Neural cell (in vitro differentiated cells): ENCODE results near the gene FHL1.

Experiments
- EP300 ChIP-seq: fragments of 450-650 bp; conservative IDR thresholded peaks from 2 replicates; pipeline ENCODE4 v1.6.1; 2014; ENCODE audit warnings: antibody characterized with exemption, mild to moderate bottlenecking, moderate library complexity; ENCODE audit not compliant: poor library complexity, severe bottlenecking
- EZH2 ChIP-seq: fragments of 200-600, 300-800 bp; shearing (Covaris generic), sonication (generic); IDR thresholded peaks from 2 replicates; pipeline ENCODE4 v1.6.1; 2014; ENCODE audit warnings: antibody characterized with exemption, low read length, borderline replicate concordance, mild to moderate bottlenecking; ENCODE audit not compliant: insufficient read depth, poor library complexity, severe bottlenecking
- MXI1 ChIP-seq: fragments of 450-650 bp; conservative IDR thresholded peaks from 2 replicates; pipeline ENCODE4 v1.6.1; 2014; ENCODE audit warnings: antibody characterized with exemption, mild to moderate bottlenecking; ENCODE audit not compliant: poor library complexity, severe bottlenecking
- TAF1 ChIP-seq: IDR thresholded peaks from 2 replicates; pipeline ENCODE4 v1.6.1; 2012; ENCODE audit warnings: low read depth
- TF ChIP-seq, protein P1 (sequence below): IDR thresholded peaks from 2 replicates; pipeline ENCODE4 v1.6.1; 2012; ENCODE audit warnings: borderline replicate concordance
- TF ChIP-seq, protein P2 (sequence below): fragments of 450-650 bp; IDR thresholded peaks from 2 replicates; pipeline ENCODE4 v1.5.1; 2014; ENCODE audit warnings: antibody characterized with exemption, mild to moderate bottlenecking, moderate library complexity; ENCODE audit not compliant: poor library complexity, severe bottlenecking

DNA sequence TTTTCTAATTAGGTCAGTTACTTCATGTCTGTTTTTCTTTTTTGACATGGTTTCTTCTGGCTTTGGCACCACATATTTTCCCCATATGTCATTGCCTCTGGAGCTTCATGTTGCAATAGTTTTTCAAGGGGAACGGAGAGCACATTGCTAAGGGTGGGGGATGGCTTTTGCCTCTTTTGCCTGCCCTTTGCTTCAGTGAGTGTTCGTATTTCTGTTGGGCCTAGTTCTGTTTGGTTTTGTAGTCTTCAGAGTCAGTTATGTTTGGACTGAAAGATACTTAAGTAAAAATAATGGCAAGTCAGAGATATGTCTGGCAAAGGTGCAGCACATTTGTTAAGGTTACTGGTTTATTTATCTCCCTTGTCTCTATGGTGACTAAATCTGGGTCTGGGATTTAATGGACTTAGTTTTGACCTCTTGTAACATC, 29.1 kb downstream of the FHL1 start:
- TF ChIP-seq EZH2, result no peak
- TF ChIP-seq EP300, result no peak
- TF ChIP-seq, protein P1, sequence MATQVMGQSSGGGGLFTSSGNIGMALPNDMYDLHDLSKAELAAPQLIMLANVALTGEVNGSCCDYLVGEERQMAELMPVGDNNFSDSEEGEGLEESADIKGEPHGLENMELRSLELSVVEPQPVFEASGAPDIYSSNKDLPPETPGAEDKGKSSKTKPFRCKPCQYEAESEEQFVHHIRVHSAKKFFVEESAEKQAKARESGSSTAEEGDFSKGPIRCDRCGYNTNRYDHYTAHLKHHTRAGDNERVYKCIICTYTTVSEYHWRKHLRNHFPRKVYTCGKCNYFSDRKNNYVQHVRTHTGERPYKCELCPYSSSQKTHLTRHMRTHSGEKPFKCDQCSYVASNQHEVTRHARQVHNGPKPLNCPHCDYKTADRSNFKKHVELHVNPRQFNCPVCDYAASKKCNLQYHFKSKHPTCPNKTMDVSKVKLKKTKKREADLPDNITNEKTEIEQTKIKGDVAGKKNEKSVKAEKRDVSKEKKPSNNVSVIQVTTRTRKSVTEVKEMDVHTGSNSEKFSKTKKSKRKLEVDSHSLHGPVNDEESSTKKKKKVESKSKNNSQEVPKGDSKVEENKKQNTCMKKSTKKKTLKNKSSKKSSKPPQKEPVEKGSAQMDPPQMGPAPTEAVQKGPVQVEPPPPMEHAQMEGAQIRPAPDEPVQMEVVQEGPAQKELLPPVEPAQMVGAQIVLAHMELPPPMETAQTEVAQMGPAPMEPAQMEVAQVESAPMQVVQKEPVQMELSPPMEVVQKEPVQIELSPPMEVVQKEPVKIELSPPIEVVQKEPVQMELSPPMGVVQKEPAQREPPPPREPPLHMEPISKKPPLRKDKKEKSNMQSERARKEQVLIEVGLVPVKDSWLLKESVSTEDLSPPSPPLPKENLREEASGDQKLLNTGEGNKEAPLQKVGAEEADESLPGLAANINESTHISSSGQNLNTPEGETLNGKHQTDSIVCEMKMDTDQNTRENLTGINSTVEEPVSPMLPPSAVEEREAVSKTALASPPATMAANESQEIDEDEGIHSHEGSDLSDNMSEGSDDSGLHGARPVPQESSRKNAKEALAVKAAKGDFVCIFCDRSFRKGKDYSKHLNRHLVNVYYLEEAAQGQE, result no peak
- TF ChIP-seq, protein P2, sequence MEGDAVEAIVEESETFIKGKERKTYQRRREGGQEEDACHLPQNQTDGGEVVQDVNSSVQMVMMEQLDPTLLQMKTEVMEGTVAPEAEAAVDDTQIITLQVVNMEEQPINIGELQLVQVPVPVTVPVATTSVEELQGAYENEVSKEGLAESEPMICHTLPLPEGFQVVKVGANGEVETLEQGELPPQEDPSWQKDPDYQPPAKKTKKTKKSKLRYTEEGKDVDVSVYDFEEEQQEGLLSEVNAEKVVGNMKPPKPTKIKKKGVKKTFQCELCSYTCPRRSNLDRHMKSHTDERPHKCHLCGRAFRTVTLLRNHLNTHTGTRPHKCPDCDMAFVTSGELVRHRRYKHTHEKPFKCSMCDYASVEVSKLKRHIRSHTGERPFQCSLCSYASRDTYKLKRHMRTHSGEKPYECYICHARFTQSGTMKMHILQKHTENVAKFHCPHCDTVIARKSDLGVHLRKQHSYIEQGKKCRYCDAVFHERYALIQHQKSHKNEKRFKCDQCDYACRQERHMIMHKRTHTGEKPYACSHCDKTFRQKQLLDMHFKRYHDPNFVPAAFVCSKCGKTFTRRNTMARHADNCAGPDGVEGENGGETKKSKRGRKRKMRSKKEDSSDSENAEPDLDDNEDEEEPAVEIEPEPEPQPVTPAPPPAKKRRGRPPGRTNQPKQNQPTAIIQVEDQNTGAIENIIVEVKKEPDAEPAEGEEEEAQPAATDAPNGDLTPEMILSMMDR, result no peak
- no peak for TF ChIP-seq MXI1
- no peak for TF ChIP-seq TAF1
